ENCODE data around the gene SLC25A13. TPM values are rescaled to one million over a fixed set of nuclear protein-coding genes. Genes with fewer than 3 reads are reported as not detected.

Gene SLC25A13
- total and polyA plus RNA-seq, 2 of the 13 experiments (the other 11 are each of a cell fraction or from before 2014, with no cell fraction given) = 36.2 to 84.9 TPM

DNA sequence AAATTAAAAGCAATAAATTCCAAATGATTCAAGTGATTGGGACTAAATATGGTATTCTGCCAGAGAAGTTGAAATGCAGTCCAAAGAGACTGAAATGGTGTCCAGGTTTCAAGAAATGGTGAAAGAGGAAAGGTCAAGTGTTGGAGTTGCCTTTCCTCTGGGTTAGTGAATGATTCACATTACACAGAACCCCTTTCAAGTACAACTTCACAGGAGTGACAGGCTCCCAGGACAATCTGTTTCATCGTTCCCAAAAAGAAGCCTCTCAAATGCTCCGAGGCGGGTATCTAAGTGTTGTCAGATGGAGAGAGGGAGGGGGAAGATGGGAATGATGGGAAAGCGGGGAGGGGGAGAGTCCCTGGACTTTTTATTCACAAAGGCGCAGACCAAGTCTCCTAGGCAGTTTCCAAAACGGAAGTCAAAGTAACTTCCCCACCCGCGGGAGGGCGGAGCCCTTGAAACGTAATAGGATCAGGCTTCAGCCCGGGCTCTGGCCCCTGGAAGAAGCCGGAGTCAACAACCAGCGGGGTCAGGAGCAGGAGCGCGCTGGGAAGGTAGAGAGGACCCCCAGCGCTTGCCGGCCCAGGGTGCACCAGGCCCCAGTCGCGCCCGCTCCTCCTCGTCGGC, 754 bp downstream of the SLC25A13 start (continued):
- TF ChIP-seq, protein P1, sequence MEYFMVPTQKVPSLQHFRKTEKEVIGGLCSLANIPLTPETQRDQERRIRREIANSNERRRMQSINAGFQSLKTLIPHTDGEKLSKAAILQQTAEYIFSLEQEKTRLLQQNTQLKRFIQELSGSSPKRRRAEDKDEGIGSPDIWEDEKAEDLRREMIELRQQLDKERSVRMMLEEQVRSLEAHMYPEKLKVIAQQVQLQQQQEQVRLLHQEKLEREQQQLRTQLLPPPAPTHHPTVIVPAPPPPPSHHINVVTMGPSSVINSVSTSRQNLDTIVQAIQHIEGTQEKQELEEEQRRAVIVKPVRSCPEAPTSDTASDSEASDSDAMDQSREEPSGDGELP (IDR thresholded peaks at IDR 0.05; ENCODE audit: borderline replicate concordance, low read depth) = 0 out of 2 replicates have a peak, but pooled peaks have one; percentile 9
- TF ChIP-seq ZNF891 (CRISPR knock-in tag; IDR thresholded peaks at IDR 0.05) = peak; percentile 8; the same call in 1 of the 2 replicates
- TF ChIP-seq, protein P2, sequence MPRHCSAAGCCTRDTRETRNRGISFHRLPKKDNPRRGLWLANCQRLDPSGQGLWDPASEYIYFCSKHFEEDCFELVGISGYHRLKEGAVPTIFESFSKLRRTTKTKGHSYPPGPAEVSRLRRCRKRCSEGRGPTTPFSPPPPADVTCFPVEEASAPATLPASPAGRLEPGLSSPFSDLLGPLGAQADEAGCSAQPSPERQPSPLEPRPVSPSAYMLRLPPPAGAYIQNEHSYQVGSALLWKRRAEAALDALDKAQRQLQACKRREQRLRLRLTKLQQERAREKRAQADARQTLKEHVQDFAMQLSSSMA (CRISPR knock-in tag; IDR thresholded peaks at IDR 0.05) = no peak
- no peak; the same call in 1 of the 2 replicates for TF ChIP-seq KDM5A (IDR thresholded peaks at IDR 0.05; ENCODE audit: borderline replicate concordance, low read length)
- no peak for TF ChIP-seq ZNF546 (CRISPR knock-in tag; conservative IDR thresholded peaks at IDR 0.05)
- peak; percentile 90 for TF ChIP-seq POLR2G (IDR thresholded peaks at IDR 0.05; ENCODE audit: low read depth, low read length)
- TF ChIP-seq ATRX (CRISPR knock-in tag; IDR thresholded peaks at IDR 0.05; ENCODE audit: borderline replicate concordance) = no peak
- TF ChIP-seq MATR3 (CRISPR knock-in tag; IDR thresholded peaks at IDR 0.05) = no peak
- no peak for TF ChIP-seq NRL (CRISPR knock-in tag; IDR thresholded peaks at IDR 0.05; ENCODE audit: borderline replicate concordance)
- TF ChIP-seq CHCHD3 (CRISPR knock-in tag; IDR thresholded peaks at IDR 0.05) = no peak
- no peak; the same call in 1 of the 2 replicates for TF ChIP-seq ZFP82 (CRISPR knock-in tag; IDR thresholded peaks at IDR 0.05; ENCODE audit: borderline replicate concordance)
- 0 out of 2 replicates have a peak, but pooled peaks have one; percentile 20 for TF ChIP-seq ZNF256 (CRISPR knock-in tag; conservative IDR thresholded peaks at IDR 0.05)
- TF ChIP-seq MEIS1 (CRISPR knock-in tag; IDR thresholded peaks at IDR 0.05; ENCODE audit: borderline replicate concordance) = 0 out of 2 replicates have a peak, but pooled peaks have one; percentile 1
- no peak for TF ChIP-seq JARID2 (CRISPR knock-in tag; IDR thresholded peaks at IDR 0.05; ENCODE audit: insufficient replicate concordance)
- no peak for TF ChIP-seq ZC3H4 (CRISPR knock-in tag; IDR thresholded peaks at IDR 0.05; ENCODE audit: borderline replicate concordance)
- no peak for TF ChIP-seq MTA3 (CRISPR knock-in tag; IDR thresholded peaks at IDR 0.05)
- no peak; the same call in 1 of the 2 replicates for TF ChIP-seq ETV6 (CRISPR knock-in tag; conservative IDR thresholded peaks at IDR 0.05)
- TF ChIP-seq, protein P3, sequence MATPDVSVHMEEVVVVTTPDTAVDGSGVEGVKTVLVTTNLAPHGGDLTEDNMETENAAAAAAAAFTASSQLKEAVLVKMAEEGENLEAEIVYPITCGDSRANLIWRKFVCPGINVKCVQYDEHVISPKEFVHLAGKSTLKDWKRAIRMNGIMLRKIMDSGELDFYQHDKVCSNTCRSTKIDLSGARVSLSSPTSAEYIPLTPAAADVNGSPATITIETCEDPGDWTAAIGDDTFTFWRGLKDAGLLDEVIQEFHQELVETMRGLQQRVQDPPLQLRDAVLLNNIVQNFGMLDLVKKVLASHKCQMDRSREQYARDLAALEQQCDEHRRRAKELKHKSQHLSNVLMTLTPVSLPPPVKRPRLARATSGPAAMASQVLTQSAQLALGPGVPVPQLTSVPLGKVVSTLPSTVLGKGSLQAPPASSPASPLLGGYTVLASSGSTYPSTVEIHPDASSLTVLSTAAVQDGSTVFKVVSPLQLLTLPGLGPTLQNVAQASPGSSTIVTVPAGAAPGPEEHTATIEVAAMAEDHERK (CRISPR knock-in tag; IDR thresholded peaks at IDR 0.05; ENCODE audit: low read depth) = no peak
- no peak for TF ChIP-seq ESRRA (CRISPR knock-in tag; IDR thresholded peaks at IDR 0.05; ENCODE audit: low read depth)
- no peak for TF ChIP-seq ZNF720 (CRISPR knock-in tag; IDR thresholded peaks at IDR 0.05)
- no peak for TF ChIP-seq KLF9 (CRISPR knock-in tag; IDR thresholded peaks at IDR 0.05; ENCODE audit: low read depth)
- TF ChIP-seq ZMYM3 (CRISPR knock-in tag; IDR thresholded peaks at IDR 0.05) = no peak
- TF ChIP-seq ATF7-NPFF (CRISPR knock-in tag; IDR thresholded peaks at IDR 0.05; ENCODE audit: low read depth) = no peak
- no peak for TF ChIP-seq NCOR1 (IDR thresholded peaks at IDR 0.05; ENCODE audit: borderline replicate concordance, low read length)
- TF ChIP-seq SNAI1 (CRISPR knock-in tag; IDR thresholded peaks at IDR 0.05; ENCODE audit: borderline replicate concordance) = no peak
- no peak for TF ChIP-seq ZNF30 (CRISPR knock-in tag; IDR thresholded peaks at IDR 0.05)
- TF ChIP-seq ZNF124 (CRISPR knock-in tag; IDR thresholded peaks at IDR 0.05) = no peak
- no peak for TF ChIP-seq MBD4 (IDR thresholded peaks at IDR 0.05; ENCODE audit: borderline replicate concordance, low read length)
- TF ChIP-seq, protein P4, sequence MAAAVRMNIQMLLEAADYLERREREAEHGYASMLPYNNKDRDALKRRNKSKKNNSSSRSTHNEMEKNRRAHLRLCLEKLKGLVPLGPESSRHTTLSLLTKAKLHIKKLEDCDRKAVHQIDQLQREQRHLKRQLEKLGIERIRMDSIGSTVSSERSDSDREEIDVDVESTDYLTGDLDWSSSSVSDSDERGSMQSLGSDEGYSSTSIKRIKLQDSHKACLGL (CRISPR knock-in tag; IDR thresholded peaks at IDR 0.05) = no peak
